Measurements from ENCODE around the gene MRPS22.

DNA sequence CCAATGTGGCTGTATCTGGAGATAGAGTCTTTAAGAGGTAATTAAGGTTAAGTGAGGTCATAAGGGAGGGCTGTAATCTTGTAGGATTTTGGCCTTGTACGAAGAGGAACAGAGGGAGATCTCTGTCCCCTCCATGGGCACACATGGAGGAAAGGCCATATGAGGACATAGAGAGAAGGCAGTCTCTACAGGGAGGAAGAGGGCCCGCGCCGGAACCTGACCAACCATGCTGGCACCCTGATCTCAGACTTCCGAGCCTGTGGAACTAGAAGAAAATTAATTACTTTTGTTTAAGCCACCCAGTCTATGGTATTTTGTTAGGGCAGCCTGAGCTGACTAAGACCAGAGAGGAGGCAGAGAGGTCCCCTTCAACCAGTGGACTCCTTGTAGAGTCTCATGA lies 17.7 kb upstream of the MRPS22 start:
- TF ChIP-seq POLR2AphosphoS5 (IDR thresholded peaks at IDR 0.05; ENCODE audit: borderline replicate concordance, low read depth, low read length) (no peak), EZH2 (IDR thresholded peaks at IDR 0.05) (no peak), FOXP2 (optimal IDR thresholded peaks at IDR 0.05; ENCODE audit: control extremely low read depth, extremely low read length, insufficient read depth) (no peak)
